ENCODE measurements around the gene NBR1.

GRCh38 chr17:43212641-43213490 is 41.9 kb downstream of the NBR1 start:
- no peak for TF ChIP-seq ZNF274 (IDR thresholded peaks at IDR 0.05; ENCODE audit: low read depth, low read length)
- TF ChIP-seq SUZ12 (IDR thresholded peaks at IDR 0.05; ENCODE audit: extremely low read depth, insufficient read depth, insufficient read length): no peak
